COLO668 (cell line): ENCODE data around the gene ZNRF1.
"Not testable (repeated sequence)": the region's sequence is repeated elsewhere in the genome, so short reads cannot be mapped to it uniquely, and the experiment has no call there.

Experiments used
- DNase-seq: peaks from one replicate; lab custom pipeline; 2025; ENCODE audit not compliant: unreplicated experiment; lab: John Stamatoyannopoulos, UW

ZNRF1 gene

DNA sequence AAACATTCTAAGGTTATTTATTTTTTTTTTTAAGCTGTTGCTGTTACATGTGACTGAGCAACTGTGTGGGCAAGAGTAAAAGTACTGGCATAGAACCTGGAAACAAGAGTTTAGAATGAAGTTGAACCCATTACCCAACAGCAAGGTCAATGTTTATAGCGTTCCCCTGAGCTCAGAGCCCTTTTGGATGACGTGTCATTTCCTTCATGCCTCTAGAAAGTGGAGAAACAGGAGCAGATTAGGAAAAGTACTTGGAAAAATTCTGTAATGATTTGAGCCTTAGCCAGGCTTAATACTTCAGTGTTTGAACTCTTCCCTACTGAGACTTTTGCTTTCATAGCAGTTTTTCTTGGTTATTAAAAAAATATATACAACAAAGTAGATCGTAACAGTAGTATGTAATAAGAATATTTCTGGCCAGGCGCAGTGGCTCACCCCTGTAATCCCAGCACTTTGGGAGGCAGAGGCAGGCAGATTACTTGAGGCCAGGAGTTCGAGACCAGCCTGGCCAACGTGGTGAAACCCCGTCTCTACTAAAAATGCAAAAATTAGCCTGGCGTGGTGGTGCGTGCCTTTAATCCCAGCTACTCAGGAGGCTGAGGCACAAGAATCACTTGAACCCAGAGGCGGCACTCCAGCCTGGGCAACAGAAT is 27.5 kb downstream of the ZNRF1 start:
- not testable (repeated sequence) for DNase-seq

DNA sequence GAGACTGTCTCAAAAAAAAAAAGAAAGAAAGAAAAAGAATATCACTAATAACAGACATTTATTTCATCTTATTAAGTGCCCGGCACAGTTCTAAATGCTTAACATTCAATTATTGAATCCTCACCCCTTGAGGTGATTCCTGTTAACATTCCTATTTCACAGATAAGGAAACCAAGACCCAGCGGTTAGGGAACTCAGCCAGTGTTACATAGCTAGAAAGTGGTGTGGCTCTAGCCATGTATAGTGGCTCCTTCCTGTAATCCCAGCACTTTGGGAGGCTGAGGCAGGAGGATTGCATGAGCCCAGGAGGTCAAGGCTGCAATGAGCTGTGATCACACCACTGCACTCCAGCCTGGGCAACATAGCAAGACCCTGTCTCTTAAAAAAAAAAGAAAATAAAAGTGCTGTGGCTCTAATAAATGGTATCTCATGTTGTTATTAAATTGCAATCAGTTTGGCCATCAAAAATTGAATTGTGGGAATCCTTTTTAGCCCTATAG is 28.1 kb downstream of the ZNRF1 start:
- DNase-seq = no peak

DNA sequence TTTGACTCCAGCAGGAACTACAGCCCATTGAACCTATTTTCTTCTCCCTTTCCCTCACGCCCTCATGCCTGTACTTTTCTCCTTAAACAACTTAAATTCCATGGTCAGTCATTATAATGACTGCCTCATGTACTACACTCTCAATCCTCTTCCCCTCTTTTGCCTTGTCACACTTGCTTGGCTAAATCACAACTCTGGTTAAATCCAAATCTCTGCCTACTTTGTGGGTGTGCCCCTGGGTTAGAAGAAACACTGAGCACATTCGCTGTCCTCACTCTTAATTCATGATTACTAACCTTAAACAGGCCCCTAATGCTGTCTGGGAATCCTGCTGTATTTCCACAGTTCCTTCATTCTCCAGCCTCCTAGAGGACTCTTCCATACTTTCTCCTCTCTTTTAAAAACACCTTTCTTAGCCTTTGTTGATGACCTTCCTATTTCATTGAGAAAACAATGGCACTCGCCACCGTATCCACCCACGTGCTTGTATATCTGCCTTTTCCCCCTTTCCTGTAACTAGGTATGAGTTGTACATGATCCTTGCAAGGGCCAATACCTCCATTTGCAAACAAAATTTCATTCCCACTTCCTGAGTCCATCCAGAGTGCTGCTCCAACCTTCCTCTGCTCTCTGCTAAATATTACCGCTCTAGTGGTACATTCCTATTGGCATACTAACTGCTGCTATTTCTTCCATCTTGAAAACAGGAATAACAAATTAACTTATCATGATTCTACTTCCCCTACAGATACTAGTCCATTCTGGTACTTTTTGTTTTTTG is 28.9 kb downstream of the ZNRF1 start:
- DNase-seq = no peak

DNA sequence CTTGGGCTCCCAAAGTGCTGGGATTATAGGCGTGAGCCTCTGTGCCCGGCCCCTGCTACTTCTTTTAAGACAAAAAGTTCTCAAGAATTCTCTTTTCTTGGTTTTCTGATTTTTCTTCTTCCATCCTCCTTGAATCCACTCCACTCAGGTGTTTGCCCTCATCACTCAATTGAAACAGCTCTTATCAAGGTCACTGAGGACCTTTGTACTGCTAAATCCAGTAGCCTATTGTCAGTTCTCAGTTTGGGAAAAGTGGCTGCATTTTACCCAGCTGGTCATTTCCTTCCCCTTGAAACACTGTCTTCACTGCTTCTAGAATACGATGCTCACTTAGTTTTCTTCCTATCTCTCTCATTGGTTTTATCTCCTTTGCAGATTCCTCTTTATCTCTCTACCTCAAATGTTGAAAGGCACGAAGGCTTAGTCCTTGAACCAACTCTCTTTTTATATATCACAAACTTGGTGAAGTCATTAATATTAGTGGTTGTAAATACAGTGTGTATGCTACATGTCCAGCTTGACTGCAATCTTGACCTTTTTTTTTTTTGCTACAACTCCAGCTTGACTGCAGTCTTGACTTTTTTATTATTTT is 29.8 kb downstream of the ZNRF1 start:
- no peak for DNase-seq

DNA sequence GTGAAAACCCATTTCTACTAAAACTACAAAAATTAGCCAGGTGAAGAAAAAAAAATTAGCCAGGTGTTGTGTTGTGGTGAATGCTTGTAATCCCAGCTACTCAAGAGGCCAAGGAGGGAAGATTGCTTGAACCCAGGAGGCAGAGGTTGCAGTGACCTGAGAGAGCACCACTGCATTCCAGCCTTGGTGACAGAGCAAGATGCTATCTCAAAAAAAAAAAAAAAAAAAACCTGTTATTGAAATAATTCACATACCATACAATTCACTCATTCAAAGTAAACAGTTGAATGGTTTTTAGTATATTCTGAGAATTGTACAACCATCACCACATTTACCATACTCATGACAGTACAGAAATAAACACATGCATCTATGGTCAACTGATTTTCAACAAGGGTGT is 31.0 kb downstream of the ZNRF1 start:
- no peak for DNase-seq

DNA sequence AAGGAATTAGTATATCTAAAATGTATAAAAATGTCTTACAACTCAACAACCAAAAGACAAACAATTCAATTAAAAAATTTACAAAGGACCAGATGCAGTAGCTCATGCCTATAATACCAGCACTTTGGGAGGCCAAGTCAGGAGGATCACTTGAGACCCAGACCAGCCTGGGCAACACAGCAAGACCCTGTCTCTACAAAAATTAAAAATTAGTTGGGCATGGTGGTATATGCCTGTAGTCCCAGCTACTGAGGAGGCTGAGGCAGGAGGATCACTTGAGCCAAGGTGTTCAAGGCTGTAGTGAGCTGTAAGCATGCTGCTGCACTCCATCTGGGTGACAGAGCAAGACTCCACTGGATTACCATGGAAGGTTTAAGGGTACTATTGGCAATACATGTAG is 33.8 kb downstream of the ZNRF1 start:
- DNase-seq = no peak

DNA sequence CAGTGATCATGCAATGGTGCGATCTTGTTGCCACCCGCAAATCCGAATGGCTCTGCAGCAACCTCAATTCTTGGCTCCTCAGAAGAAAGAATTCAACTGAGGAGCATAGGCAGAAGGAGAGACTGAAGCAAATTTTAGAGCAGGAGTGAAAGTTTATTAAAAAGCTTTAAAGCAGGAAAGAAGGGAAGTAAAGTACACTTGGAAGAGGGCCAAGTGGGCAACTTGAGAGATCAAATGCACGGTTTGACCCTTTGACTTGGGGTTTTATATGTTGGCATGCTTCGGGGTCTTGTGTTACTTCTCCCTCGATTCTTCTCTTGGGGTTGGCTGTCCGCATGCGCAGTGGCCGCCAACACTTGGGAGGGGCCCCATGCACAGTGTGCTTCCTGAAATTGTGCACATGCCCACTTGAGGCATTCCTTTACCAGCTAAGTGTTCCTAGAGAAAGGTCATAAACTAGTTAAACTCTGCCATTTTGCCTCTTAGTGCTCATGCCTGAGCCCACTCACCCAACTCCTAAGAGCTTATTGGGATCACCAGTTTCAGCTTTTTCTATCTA is 36.7 kb downstream of the ZNRF1 start:
- DNase-seq = no peak

DNA sequence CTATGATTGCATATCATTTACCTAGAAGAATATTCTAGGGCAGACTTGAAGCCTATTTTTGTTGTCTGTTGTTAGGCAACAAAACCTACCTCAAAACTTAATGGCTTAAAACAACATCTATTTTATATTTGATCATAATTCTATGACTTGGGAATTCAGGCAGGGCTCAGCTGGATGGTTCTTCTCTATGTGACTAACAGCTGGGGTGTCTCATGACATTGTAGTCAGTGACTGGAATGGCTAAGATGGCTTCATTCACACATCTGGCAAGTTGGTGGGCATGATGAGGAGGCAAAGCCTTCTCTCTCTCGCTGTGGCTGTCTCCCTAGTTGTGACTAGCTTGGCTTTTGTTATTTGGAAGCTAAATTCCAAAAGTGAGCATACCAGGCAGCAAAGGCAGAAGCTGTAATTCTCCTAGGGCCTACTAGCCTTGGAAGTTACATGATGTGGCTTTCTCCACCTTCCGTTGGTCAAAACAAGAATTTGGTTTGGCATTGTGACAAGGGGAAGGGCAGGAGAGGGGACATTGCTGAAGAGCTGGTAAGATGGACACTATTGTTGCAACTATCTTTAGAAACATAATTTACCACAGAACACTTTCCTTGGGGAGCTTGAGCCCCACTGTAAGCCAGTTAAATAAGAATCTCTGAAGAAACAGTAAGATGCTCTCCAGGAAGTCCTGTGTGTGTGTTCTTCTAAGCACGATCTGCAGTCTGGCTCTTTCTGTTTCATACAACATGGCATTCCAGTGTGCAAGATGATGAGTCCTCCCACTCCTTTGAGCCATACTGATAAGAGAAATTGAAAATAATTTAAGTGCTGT is 39.4 kb downstream of the ZNRF1 start:
- DNase-seq = no peak

DNA sequence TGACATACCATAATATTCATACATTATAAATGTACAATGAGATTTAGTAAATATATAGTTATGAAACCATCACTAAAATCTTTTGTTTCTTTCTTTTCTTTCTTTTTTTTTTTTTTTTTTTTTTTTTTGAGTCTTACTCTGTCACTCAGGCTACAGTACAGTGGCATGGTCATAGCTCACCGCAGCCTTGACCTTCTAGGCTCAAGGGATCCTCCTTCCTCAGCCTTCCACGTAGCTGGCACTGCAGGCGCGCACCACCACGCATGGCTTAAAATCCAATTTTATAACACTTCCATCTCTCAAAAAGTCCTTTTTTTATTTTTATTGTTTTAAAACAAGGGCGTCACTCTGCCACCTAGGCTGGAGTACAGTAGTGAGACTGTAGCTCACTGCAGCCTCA is 41.1 kb downstream of the ZNRF1 start:
- no peak for DNase-seq

DNA sequence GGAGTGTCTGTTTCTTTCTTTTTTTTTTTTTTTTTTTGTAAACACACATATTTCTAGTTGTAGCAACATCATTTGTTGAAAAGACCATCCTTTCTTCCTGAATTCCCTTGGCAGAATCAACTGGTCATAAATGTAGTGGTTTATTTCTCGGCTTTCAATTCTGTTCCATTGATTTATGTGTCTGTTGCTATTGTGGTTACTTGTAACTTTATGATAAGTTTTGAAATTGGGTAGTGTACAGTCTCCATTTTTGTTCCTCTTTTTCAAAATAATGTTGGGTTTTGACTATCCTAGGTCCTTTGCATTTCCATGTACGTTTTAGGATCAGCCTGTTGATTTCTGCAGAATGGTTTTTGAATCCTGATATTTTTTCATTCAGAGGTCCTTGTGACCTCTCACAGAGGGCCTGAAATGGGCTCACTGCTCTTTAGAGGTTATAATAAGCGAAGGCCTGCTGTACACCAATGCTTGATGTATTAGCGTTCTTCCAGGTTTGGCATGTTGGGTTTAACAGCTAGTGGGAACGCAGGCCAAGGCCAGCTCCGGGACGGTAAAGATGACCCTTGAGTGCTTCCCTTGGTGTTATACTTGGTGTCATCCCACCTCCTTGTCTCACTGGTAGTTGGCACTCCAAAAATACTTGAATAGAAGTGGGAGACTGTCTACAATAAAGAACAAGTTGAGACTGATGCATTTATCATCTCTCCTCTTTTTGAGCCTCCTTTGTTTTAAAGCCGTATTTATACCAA is 43.8 kb downstream of the ZNRF1 start:
- DNase-seq = no peak

DNA sequence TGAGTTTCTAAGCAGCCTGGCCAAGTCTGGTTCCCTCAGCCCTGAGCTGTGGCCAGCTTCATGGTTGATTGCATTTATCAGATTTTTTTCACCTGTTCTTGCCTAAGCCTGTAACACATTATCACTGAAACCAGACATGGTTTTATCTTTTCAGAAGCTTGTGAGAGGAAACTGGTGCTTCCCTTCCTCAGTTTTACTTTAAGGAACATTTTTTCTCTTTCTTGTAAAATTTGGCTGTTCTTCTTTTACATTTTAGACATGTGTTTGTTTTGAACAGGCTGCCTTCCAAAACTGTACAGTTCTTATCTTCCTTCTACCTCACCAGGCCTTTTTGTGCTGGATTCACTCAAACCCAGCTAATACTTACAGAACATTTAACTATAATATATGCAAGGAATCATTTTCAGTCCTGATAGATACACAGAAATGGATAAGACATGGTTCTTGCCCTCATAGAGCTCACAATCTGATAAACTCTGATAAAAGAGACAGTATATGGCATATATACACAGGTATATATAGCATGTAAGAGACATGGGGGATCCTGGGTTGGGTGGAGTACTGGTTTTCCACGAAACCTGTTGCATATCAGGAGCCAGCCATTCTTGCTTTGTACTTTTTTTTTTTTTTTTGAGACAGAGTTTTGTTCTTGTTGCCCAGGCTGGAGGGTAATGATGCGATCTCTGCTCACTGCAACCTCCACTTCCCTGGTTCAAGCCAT is 44.5 kb downstream of the ZNRF1 start:
- DNase-seq = no peak

DNA sequence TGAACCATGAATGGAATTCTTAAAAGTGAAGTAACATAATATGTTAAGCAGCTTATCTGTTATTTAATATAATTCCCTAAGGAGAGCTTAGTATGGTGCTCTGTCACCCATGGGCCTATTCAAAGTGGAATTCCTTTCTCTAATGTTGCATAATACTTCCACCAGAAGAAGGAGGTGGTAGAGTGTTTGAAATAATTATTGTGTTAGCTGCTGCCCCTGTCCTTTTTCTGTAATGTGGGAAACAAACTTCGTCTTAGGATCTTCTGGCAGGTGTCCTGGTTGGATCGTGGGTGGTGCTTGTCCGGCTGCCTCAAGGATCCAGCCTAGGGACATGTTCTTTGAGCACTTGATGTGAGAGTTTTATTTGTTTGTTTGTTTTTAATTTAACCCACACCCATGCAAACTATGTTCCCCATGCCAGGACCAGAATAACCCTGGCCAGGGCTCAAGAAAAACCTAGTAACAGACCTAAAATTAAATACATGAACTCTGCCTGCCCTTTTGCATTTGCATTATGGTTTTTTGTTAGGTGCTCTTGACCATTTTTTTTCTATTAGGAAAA is 46.1 kb downstream of the ZNRF1 start:
- DNase-seq = no peak

DNA sequence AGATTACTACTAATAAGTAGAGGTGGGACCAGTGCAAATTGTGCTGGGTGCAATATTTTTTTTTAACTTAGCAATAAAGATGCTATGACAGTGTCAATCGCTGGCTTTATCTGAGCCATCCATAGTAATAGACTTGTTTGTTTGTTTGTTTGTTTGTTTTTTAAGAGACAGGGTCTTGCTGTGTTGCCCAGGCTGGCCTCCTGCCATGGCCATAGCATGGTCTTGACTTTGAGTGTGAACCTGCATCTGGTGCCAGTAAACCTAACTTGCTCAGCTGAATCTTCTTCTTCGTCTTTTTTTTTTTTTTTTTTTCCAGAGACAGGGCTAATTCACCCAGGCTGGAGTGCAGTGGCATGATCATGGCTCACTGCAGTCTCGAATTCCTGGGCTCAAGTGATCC is 46.6 kb downstream of the ZNRF1 start:
- DNase-seq = no peak

DNA sequence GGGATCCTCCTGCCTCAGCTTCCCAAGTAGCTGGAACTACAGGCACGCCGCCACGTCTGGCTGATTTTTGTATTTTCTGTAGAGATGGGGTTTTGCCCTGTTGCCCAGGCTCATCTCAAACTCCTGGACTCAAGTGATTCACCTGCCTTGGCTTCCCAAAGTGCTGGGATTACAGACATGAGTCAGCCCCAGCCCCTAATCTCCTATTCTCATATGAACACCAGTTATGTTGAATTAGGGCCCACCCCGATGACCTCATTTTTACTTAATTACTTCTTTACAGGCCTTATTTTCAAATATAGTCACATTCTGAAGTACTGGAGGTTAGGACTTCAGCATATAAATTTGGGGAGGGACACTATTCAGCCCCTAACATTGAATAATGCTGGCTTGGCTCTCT is 49.2 kb downstream of the ZNRF1 start:
- DNase-seq = no peak

DNA sequence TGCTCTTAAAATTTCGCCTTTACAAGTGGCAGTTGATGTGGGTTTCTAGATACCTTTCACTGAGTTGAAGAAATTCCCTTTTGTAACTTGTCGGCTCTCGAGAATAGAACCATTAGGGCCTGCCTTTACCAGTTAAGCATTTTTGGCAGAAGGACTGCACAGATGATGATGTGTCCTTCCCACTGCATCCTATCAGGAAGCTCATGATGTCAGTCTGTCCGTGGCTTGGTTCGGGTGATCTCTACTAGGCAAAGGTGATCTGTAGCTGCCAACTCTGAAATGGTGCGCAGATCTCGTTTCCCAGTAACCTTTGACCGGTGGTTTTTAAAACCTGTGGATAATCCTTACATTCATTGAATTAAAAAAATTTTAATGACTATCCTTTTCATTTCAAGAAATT is 49.7 kb downstream of the ZNRF1 start:
- DNase-seq = no peak

DNA sequence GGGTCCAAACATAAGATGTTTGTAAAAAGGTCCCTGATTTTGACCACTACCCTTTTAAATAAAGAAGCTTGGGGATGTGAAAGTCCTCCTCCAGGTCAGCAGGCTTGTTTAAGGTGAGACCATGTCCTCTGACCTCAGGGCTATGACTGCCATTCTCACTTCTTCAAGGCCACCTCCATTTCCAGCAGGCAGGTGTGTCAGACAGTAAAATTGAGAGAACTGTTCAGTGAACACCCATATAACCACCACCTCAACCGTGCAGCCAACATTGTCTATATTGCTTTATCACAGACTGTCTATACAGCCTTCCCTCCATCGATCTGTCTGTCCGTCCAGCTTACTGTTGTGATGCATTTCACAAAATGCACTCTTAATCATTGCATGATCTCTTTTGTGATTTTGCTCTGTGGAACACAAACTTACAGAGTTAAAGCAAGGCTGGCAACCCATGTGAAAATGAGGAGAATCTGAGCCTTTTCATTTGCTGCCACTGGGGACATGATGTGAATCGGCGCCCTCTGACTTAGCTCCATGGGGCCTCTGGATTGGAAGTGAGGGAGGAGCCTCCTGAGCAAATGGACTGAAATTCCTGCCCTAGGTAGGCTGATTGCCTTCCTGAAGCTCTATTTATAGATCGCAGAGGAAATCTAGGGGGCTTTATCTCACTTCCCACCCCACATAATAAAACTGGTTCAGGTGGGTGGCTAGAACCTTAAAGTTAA is 53.8 kb downstream of the ZNRF1 start:
- DNase-seq = no peak

DNA sequence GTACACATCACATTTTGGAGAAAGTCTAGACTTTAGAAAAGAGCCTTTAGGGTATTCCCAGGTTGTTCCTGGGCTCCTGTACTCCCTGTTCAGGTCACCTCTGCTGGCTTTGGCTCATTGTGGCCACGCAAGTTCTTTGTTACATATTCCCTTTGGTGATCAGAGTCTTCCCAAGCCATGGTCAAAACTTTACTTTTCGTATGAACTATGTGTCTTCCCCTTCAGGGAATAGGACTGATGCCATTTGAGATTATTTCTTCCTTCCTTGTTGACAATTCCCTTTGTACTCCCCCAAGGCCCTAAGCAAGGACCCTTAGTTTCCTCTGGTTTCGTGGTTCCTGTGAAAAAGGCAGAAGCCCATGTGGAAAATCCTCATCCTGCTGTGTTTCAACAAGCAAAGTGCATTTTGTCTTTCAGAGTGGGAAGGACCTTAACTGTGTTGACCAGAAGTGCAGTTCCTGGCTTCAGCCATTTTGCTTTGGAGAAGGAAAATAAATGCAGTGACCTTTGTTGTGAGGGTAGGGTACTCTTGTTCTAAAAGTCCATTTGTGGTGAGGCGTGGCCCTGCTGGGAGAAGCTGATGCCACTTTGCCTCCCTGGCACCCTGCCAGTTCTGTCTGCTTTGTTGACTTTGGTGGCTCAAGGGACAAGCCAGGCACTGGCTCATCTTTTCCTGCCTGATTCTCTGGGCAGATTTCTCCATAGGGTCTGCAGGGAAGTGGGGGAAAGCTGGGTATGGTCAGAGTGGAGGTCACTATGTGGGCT is 55.1 kb downstream of the ZNRF1 start:
- peak; percentile 94 for DNase-seq

DNA sequence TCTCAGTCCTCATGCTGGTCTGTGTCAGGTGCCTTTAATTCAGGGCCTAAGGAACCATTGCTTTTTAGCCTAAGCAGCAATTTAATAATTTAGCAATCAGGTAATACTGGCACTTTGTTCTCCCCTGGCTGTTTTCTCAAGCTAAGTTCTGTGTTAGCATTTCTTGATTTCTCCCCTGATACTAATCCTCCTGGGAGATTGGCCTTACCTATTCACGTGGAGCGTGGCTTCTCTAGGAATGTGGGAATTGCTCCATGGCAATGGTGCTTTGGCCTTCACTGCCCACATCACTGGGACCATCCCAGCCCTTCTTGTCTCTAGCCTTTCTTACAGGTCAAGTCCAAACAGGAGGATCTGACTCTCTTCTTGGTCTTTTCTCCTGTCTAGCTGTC is 55.7 kb downstream of the ZNRF1 start:
- no peak for DNase-seq
